Choroid plexus epithelial cell (primary cell): ENCODE data around the gene TIGD6.

ENCODE experiments used
- DNase-seq: peaks from one replicate; pipeline ENCODE4 v3.0.0-alpha.2; 2010; ENCODE audit warnings: low read depth
- H3K4me3 ChIP-seq: 2 replicates; pipeline ENCODE4 v1.5.1; 2011; ENCODE audit warnings: low read depth, mild to moderate bottlenecking, control low read depth, low read length, moderate library complexity
- TF ChIP-seq, protein P1 (sequence below): conservative IDR thresholded peaks from 2 replicates; pipeline ENCODE4 v1.5.1; 2011; ENCODE audit warnings: low read depth, mild to moderate bottlenecking, control low read depth, inconsistent platforms, low read length, moderate library complexity

The TIGD6 gene

DNA sequence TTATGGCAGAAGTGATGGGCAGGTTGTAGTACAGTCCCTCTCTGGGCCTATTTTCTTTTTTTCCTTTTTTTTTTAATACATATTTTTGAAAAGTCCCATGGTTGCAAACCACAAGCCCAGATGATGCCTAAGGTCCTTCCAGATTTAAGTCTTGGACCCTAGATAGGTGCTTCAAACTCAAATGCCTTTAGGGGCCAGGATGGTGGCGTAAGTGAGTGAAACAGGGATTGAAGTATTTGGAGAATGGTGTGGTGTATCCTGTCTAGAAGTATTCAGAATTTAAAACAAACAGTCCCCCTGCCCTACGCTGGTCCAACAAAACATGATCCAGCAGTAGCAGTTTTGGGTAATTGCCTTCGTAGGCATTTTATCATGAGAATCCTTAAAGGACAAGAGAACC is 2.2 kb downstream of the TIGD6 start:
- H3K4me3 ChIP-seq, result no peak overlapping the region
- no peak for DNase-seq
- TF ChIP-seq, protein P1, sequence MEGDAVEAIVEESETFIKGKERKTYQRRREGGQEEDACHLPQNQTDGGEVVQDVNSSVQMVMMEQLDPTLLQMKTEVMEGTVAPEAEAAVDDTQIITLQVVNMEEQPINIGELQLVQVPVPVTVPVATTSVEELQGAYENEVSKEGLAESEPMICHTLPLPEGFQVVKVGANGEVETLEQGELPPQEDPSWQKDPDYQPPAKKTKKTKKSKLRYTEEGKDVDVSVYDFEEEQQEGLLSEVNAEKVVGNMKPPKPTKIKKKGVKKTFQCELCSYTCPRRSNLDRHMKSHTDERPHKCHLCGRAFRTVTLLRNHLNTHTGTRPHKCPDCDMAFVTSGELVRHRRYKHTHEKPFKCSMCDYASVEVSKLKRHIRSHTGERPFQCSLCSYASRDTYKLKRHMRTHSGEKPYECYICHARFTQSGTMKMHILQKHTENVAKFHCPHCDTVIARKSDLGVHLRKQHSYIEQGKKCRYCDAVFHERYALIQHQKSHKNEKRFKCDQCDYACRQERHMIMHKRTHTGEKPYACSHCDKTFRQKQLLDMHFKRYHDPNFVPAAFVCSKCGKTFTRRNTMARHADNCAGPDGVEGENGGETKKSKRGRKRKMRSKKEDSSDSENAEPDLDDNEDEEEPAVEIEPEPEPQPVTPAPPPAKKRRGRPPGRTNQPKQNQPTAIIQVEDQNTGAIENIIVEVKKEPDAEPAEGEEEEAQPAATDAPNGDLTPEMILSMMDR, result no peak

DNA sequence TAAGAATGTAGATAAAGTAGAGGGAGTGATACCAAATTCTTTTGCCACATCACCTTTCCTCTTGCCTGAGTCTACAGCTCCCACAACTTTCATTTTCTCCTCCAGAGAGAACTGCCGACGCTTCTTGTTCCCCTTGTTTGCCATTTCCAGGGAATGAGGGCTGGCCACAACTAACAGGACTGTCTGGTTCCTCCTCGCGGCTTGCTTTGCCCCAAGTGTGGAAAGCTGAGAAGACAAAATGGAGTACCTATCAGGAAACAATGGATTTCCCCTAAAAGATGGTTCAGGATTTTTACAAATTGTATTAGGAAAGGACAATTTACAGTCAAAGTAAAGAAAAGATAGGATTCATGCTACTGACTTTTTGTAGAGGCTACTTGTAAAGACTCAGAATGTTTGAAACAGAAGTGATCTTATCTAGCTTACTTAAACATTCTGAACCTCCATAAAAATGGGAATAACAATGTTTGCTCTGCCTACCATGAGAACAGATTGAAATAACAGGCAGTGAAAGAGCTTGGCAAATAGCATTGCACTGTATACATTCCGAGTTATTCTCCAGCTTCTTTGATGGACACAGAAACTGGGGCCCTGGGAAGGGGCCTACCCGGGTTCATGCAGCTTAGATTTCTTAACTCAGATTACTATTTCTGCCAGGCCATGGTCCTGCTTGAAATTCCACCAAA is 4.1 kb downstream of the TIGD6 start:
- DNase-seq, result no peak
- H3K4me3 ChIP-seq, result no peak overlapping the region
- TF ChIP-seq, protein P1, result no peak

DNA sequence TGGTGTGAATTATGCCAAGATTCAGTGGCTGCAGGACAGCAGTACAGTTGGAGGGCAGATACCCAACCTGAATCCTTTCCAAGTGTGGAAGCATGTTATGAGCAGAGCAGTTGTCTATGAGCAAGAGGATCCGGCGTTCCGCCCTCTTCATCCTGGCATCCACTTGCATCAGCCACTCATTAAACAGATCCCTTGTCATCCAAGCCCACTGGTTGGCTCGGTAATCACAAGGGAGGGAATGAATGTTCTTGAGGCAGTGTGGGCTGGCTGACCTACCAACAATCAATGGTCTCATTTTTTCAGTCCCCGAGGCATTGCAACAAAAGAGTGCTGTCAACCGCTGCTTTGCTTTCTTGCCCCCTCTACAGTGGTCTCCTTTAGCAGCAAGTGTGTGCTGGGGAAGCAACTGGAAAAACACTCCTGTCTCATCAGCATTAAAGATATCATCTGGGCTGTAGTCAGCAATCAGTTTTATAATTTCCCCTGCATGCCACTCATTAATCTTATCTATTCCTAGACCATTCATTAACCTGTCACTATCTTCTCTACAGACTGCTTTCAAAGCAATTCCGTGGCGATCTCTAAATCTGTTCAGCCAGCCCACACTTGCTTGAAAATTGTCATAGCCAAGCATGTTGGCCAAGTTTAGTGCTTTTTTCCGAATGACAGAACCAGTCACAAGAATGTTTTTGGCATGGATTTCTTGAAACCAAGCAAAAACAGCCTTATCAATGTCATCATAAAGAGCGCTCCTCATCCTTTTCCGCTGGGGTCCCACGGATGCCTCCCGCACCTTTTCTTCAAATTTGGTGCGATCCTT is 4.9 kb downstream of the TIGD6 start:
- H3K4me3 ChIP-seq, result no peak overlapping the region
- no peak for DNase-seq
- TF ChIP-seq, protein P1, result no peak

DNA sequence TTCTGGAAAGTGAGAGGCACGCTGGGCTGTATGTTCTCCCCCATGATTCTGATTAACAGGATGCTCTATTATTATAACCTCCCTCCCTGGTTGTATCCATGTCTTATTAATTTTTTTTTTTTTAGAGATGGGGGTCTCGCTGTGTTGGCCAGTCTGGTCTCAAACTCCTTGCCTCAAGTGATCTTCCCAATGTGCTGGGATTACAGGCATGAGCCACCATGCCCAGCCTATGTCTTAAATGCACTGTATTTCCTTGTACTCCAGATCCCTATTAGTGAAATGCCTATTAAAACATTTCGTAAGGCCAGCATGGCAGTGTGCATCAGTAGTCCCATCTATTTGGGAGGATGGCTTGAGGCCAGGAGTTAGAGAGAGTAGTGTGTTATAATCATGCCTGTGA is 7.0 kb downstream of the TIGD6 start:
- DNase-seq, result no peak
- TF ChIP-seq, protein P1, result no peak
- no peak overlapping the region for H3K4me3 ChIP-seq

DNA sequence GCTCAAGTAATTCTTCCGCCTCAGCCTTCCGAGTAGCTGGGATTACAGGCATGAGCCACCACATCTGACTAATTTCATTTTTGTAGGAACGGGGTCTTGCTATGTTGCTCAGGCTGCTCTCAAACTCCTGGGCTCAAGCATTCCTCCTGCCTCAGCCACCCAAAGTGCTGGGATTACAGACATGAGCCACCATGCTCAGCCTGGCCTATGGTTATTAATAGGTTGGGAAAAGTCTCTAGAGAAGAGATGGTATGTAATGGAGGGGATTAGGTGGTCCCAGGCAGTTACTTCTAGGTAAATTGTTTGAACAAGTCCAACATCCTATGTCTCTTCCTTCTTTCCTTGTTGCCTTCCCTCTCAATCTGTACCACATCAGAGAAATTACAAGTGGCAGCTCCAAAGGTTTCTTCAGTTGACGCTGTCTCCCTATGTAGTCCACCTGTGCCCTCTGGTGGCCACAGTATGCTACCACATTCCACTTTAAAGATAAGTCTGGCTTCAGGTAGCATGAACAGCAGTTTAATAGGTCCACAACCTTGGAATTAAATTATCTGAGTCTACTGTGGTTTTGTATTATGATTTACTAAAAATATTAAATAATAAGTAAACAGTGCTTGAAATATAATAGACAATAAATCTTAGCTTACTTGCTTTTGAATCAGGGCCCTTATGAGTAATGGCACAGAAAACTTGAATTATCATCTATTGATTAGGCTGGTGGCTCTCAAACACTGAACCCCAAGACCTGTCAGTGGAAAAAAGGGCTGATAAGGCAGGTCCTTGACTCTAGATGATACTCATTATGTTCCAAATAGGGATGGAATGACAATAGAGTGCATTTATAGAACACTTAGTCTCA is 9.7 kb downstream of the TIGD6 start:
- peak; percentile 88 for DNase-seq
- no peak overlapping the region for H3K4me3 ChIP-seq
- TF ChIP-seq, protein P1, result peak; percentile 95

DNA sequence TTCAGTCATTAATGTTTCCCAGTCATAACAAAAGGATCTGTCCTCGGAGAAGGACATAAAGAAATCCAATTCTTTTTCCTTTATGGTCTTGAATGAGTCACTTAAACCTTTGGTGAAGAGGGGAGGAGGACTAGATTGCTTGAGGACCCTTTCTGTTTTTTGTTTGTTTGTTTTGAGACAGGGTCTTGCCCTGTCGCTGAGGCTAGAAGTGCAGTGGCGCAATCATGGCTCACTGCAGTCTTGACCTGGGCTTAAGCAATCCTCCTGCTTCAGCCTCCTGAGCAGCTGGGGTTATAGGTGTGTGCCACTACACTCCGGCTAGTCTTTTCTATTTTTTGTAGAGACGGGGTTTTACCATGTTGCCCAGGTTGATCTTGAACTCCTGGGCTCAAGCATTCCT is 12.3 kb downstream of the TIGD6 start:
- TF ChIP-seq, protein P1, result no peak
- no peak overlapping the region for H3K4me3 ChIP-seq
- DNase-seq, result no peak
